ENCODE results near the gene CRYBB2. TPM values are rescaled to one million over a fixed set of nuclear protein-coding genes. Genes with fewer than 3 reads are reported as not detected.

The CRYBB2 gene
- total RNA-seq, 1 experiment from 2014 or later: 0.39 TPM

GRCh38 chr22:25193130-25193529 lies 26.3 kb upstream of the CRYBB2 start:
- Histone ChIP-seq H3K4me3 (ENCODE audit: low read depth in 2 of 2, low read length in 2 of 2) (no peak overlapping the region), H3K9me3 (ENCODE audit: control insufficient read depth, insufficient read depth, low read depth, low read length) (no peaks in the 10 kb centered on the region), H3K27me3 (ENCODE audit: control insufficient read depth, insufficient read depth, low read length) (no peaks in the 10 kb centered on the region), H3K36me3 (ENCODE audit: control insufficient read depth, insufficient read depth, low read length) (no peaks in the 10 kb centered on the region; the same call in 1 of the 2 replicates), H3K27ac (ENCODE audit: low read length) (no peak overlapping the region), H3K4me1 (ENCODE audit: control insufficient read depth, insufficient read depth, low read length) (no peaks in the 10 kb centered on the region)
- intact Hi-C loops (cut with micrococcal nuclease; ENCODE audit: unreplicated experiment) (no loop called here), in situ Hi-C loops (cut with HindIII; ENCODE audit: low pct_unique_long_range_greater_than_20kb, low sequenced_read_pairs) (no loop called here)
- TSS peak; percentile 48 for BruUV-seq (replicated peaks)
- DNase-seq (ENCODE audit: low read depth, low spot score): no peak
- ChIA-PET CTCF (no interaction called here), POLR2A (no interaction called here)
- ATAC-seq: no peak
- TF ChIP-seq SIN3A (IDR thresholded peaks at IDR 0.05; ENCODE audit: borderline replicate concordance, insufficient read depth, low read depth, low read length) (no peak), REST (IDR thresholded peaks at IDR 0.05; ENCODE audit: insufficient read depth in 1 of 2, low read depth in 2 of 2, low read length in 1 of 2) (no peak), POLR2AphosphoS5 (IDR thresholded peaks at IDR 0.05; ENCODE audit: low read depth, low read length) (no peak), TCF7L2 (IDR thresholded peaks at IDR 0.05; ENCODE audit: low read depth, low read length) (no peak)
- TF ChIP-seq, protein P1, sequence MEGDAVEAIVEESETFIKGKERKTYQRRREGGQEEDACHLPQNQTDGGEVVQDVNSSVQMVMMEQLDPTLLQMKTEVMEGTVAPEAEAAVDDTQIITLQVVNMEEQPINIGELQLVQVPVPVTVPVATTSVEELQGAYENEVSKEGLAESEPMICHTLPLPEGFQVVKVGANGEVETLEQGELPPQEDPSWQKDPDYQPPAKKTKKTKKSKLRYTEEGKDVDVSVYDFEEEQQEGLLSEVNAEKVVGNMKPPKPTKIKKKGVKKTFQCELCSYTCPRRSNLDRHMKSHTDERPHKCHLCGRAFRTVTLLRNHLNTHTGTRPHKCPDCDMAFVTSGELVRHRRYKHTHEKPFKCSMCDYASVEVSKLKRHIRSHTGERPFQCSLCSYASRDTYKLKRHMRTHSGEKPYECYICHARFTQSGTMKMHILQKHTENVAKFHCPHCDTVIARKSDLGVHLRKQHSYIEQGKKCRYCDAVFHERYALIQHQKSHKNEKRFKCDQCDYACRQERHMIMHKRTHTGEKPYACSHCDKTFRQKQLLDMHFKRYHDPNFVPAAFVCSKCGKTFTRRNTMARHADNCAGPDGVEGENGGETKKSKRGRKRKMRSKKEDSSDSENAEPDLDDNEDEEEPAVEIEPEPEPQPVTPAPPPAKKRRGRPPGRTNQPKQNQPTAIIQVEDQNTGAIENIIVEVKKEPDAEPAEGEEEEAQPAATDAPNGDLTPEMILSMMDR (IDR thresholded peaks at IDR 0.05): no peak

DNA sequence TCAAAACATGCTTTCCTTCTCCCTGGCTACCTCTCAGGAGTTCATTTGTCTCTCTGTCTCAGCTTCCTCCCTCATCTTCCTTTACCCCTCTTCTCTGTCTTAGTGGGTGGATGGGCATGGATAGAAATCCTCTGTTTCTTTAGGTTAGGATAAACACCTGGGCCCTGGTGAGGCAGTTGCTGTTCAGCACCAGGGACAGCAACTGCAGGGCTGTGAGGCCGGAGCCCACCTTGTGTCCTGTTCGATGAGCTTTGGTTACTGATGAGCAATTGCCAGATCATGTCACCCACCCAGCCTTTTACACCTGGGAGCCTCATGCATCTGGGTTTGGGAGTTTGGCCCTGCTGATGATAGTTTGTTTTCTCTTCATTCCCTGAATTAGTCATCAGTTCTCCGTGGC lies 25.9 kb upstream of the CRYBB2 start:
- DNase-seq (ENCODE audit: low read depth, low spot score): no peak
- peak; percentile 86 to 87 for TF ChIP-seq REST (IDR thresholded peaks at IDR 0.05; ENCODE audit: insufficient read depth in 1 of 2, low read depth in 2 of 2, low read length in 1 of 2)
- no peak for TF ChIP-seq TCF7L2 (IDR thresholded peaks at IDR 0.05; ENCODE audit: low read depth, low read length)
- H3K4me3 ChIP-seq (ENCODE audit: low read depth in 2 of 2, low read length in 2 of 2): no peak overlapping the region
- H3K27me3 ChIP-seq (ENCODE audit: control insufficient read depth, insufficient read depth, low read length): no peaks in the 10 kb centered on the region
- POLR2A ChIA-PET: interaction anchor here (0.6 kb wide), 1 partner anchor 9 kb away, joined by 3 read pairs; no protein-coding TSS in a partner anchor
- BruUV-seq (replicated peaks): no TSS peak
- intact Hi-C loops (cut with micrococcal nuclease; ENCODE audit: unreplicated experiment): no loop called here
- H3K9me3 ChIP-seq (ENCODE audit: control insufficient read depth, insufficient read depth, low read depth, low read length): no peaks in the 10 kb centered on the region
- ATAC-seq: no peak
- in situ Hi-C loops (cut with HindIII; ENCODE audit: low pct_unique_long_range_greater_than_20kb, low sequenced_read_pairs): no loop called here
- H3K27ac ChIP-seq (ENCODE audit: low read length): no peak overlapping the region
- no peaks in the 10 kb centered on the region for H3K4me1 ChIP-seq (ENCODE audit: control insufficient read depth, insufficient read depth, low read length)
- no peaks in the 10 kb centered on the region; the same call in 1 of the 2 replicates for H3K36me3 ChIP-seq (ENCODE audit: control insufficient read depth, insufficient read depth, low read length)
- CTCF ChIA-PET: no interaction called here
